EL (cell line): ENCODE data around the gene ATP6V1F.
A peak's percentile ranks its signal among the peaks of the same experiment; 100 is the strongest.

Source experiments
- DNase-seq: peaks from one replicate; pipeline ENCODE4 v3.0.0-alpha.2; 2016

Gene ATP6V1F

GRCh38 chr7:128835790-128836641 lies 26.6 kb upstream of the ATP6V1F start:
- DNase-seq = peak; percentile 25

- no peak for DNase-seq
Observed at GRCh38 chr7:128836729-128837348, 25.8 kb upstream of the ATP6V1F start.

GRCh38 chr7:128837521-128837921 lies 25.1 kb upstream of the ATP6V1F start:
- DNase-seq = no peak

GRCh38 chr7:128838109-128838779 lies 24.4 kb upstream of the ATP6V1F start:
- no peak for DNase-seq

GRCh38 chr7:128838981-128839731 lies 23.5 kb upstream of the ATP6V1F start:
- no peak for DNase-seq

- DNase-seq = no peak
Observed at GRCh38 chr7:128839751-128840177, 22.9 kb upstream of the ATP6V1F start.

GRCh38 chr7:128840326-128841170 lies 22.1 kb upstream of the ATP6V1F start:
- no peak for DNase-seq

GRCh38 chr7:128841171-128841690 lies 21.4 kb upstream of the ATP6V1F start:
- no peak for DNase-seq

- peak; percentile 45 for DNase-seq
Observed at GRCh38 chr7:128841921-128842673, 20.6 kb upstream of the ATP6V1F start.

GRCh38 chr7:128842674-128843641 lies 19.7 kb upstream of the ATP6V1F start:
- DNase-seq = no peak

- DNase-seq = no peak
Observed at GRCh38 chr7:128843938-128844621, 18.6 kb upstream of the ATP6V1F start.

- no peak for DNase-seq
Observed at GRCh38 chr7:128844777-128845311, 17.8 kb upstream of the ATP6V1F start.

- DNase-seq = no peak
Observed at GRCh38 chr7:128845475-128845874, 17.2 kb upstream of the ATP6V1F start.

- DNase-seq = no peak
Observed at GRCh38 chr7:128845987-128846386, 16.7 kb upstream of the ATP6V1F start.

- no peak for DNase-seq
Observed at GRCh38 chr7:128846781-128847444, 15.7 kb upstream of the ATP6V1F start.

GRCh38 chr7:128847721-128848211 lies 14.9 kb upstream of the ATP6V1F start:
- DNase-seq = no peak

GRCh38 chr7:128848289-128849155 lies 14.1 kb upstream of the ATP6V1F start:
- DNase-seq = no peak
